ENCODE measurements around the gene CSF3.

Gene CSF3

GRCh38 chr17:40017422-40018080 lies 2.3 kb downstream of the CSF3 start:
- H3K27ac ChIP-seq (ENCODE audit: low read depth, low read length), result no peak overlapping the region

GRCh38 chr17:40018211-40019121 lies 3.2 kb downstream of the CSF3 start:
- H3K27ac ChIP-seq (ENCODE audit: low read depth, low read length), result peak overlapping the region; percentile 78; the same call in 1 of the 2 replicates
- peak overlapping the region; percentile 22; the same call in 1 of the 2 replicates for H3K4me3 ChIP-seq (ENCODE audit: low read length)

More at GRCh38 chr17:40017422-40018080, 2.3 kb downstream of the CSF3 start:
- Histone ChIP-seq H3K4me1 (ENCODE audit: insufficient read depth, low read length) (peaks cover 24% of the 10 kb centered on the region), H3K9me3 (ENCODE audit: insufficient read depth, low read depth, low read length) (no peaks in the 10 kb centered on the region), H3K27me3 (ENCODE audit: insufficient read depth, low read length) (no peaks in the 10 kb centered on the region), H3K36me3 (ENCODE audit: insufficient read depth, low read length) (peaks cover 33% of the 10 kb centered on the region), H3K9ac (ENCODE audit: low read depth, low read length) (no peak overlapping the region), H3K4me3 (ENCODE audit: low read length) (no peak overlapping the region)
- WGBS, result 70% methylated on average over 14 of the region's 15 CpGs

GRCh38 chr17:40019140-40019991 lies 4.1 kb downstream of the CSF3 start:
- Histone ChIP-seq H3K4me3 (ENCODE audit: low read length) (no peak overlapping the region), H3K27ac (ENCODE audit: low read depth, low read length) (peak overlapping the region; percentile 78; the same call in 1 of the 2 replicates), H3K9me3 (ENCODE audit: insufficient read depth, low read depth, low read length) (no peaks in the 10 kb centered on the region), H3K4me1 (ENCODE audit: insufficient read depth, low read length) (peaks cover 24% of the 10 kb centered on the region), H3K36me3 (ENCODE audit: insufficient read depth, low read length) (peaks cover 49% of the 10 kb centered on the region), H3K9ac (ENCODE audit: low read depth, low read length) (no peak overlapping the region), H3K27me3 (ENCODE audit: insufficient read depth, low read length) (no peaks in the 10 kb centered on the region)
- 83% methylated on average over 24 of the region's 24 CpGs for WGBS

More at GRCh38 chr17:40018211-40019121, 3.2 kb downstream of the CSF3 start:
- H3K4me1 ChIP-seq (ENCODE audit: insufficient read depth, low read length), result peaks cover 24% of the 10 kb centered on the region
- H3K36me3 ChIP-seq (ENCODE audit: insufficient read depth, low read length), result peaks cover 42% of the 10 kb centered on the region
- WGBS, result 47% methylated on average over 13 of the region's 15 CpGs
- H3K27me3 ChIP-seq (ENCODE audit: insufficient read depth, low read length), result no peaks in the 10 kb centered on the region
- H3K9ac ChIP-seq (ENCODE audit: low read depth, low read length), result 0 out of 2 replicates have a peak overlapping the region, but pooled peaks have one; percentile 17
- no peaks in the 10 kb centered on the region for H3K9me3 ChIP-seq (ENCODE audit: insufficient read depth, low read depth, low read length)

GRCh38 chr17:40020146-40020545 lies 4.9 kb downstream of the CSF3 start:
- H3K9me3 ChIP-seq (ENCODE audit: insufficient read depth, low read depth, low read length), result no peaks in the 10 kb centered on the region
- H3K4me1 ChIP-seq (ENCODE audit: insufficient read depth, low read length), result peaks cover 20% of the 10 kb centered on the region
- no peaks in the 10 kb centered on the region for H3K27me3 ChIP-seq (ENCODE audit: insufficient read depth, low read length)
- H3K36me3 ChIP-seq (ENCODE audit: insufficient read depth, low read length), result peaks cover 53% of the 10 kb centered on the region
- H3K4me3 ChIP-seq (ENCODE audit: low read length), result no peak overlapping the region
- WGBS, result 93% methylated on average over 13 of the region's 13 CpGs
- H3K9ac ChIP-seq (ENCODE audit: low read depth, low read length), result no peak overlapping the region
- no peak overlapping the region for H3K27ac ChIP-seq (ENCODE audit: low read depth, low read length)

GRCh38 chr17:40021451-40021971 lies 6.3 kb downstream of the CSF3 start:
- H3K27me3 ChIP-seq (ENCODE audit: insufficient read depth, low read length), result no peaks in the 10 kb centered on the region
- H3K9ac ChIP-seq (ENCODE audit: low read depth, low read length), result no peak overlapping the region
- peaks cover 66% of the 10 kb centered on the region for H3K36me3 ChIP-seq (ENCODE audit: insufficient read depth, low read length)
- H3K4me1 ChIP-seq (ENCODE audit: insufficient read depth, low read length), result peaks cover 14% of the 10 kb centered on the region
- H3K27ac ChIP-seq (ENCODE audit: low read depth, low read length), result no peak overlapping the region
- WGBS, result 90% methylated on average over 9 of the region's 9 CpGs
- H3K4me3 ChIP-seq (ENCODE audit: low read length), result no peak overlapping the region
- no peaks in the 10 kb centered on the region for H3K9me3 ChIP-seq (ENCODE audit: insufficient read depth, low read depth, low read length)

- Histone ChIP-seq H3K4me1 (ENCODE audit: insufficient read depth, low read length) (peaks cover 14% of the 10 kb centered on the region), H3K36me3 (ENCODE audit: insufficient read depth, low read length) (peaks cover 70% of the 10 kb centered on the region), H3K27me3 (ENCODE audit: insufficient read depth, low read length) (no peaks in the 10 kb centered on the region), H3K4me3 (ENCODE audit: low read length) (no peak overlapping the region), H3K9me3 (ENCODE audit: insufficient read depth, low read depth, low read length) (no peaks in the 10 kb centered on the region), H3K27ac (ENCODE audit: low read depth, low read length) (no peak overlapping the region), H3K9ac (ENCODE audit: low read depth, low read length) (no peak overlapping the region)
- 95% methylated on average over 9 of the region's 9 CpGs for WGBS
These were observed 7.3 kb downstream of the CSF3 start for GRCh38 chr17:40022497-40022896.

- 92% methylated on average over 19 of the region's 19 CpGs for WGBS
- Histone ChIP-seq H3K27me3 (ENCODE audit: insufficient read depth, low read length) (no peaks in the 10 kb centered on the region), H3K9me3 (ENCODE audit: insufficient read depth, low read depth, low read length) (no peaks in the 10 kb centered on the region), H3K27ac (ENCODE audit: low read depth, low read length) (no peak overlapping the region), H3K36me3 (ENCODE audit: insufficient read depth, low read length) (peaks cover 70% of the 10 kb centered on the region), H3K4me1 (ENCODE audit: insufficient read depth, low read length) (peaks cover 10% of the 10 kb centered on the region), H3K9ac (ENCODE audit: low read depth, low read length) (no peak overlapping the region), H3K4me3 (ENCODE audit: low read length) (no peak overlapping the region)
These were observed 7.8 kb downstream of the CSF3 start for GRCh38 chr17:40022961-40023541.

GRCh38 chr17:40023590-40024292 lies 8.5 kb downstream of the CSF3 start:
- WGBS, result 88% methylated on average over 10 of the region's 10 CpGs
- no peak overlapping the region for H3K27ac ChIP-seq (ENCODE audit: low read depth, low read length)
- peaks cover 5% of the 10 kb centered on the region for H3K4me1 ChIP-seq (ENCODE audit: insufficient read depth, low read length)
- H3K9me3 ChIP-seq (ENCODE audit: insufficient read depth, low read depth, low read length), result no peaks in the 10 kb centered on the region
- no peak overlapping the region for H3K9ac ChIP-seq (ENCODE audit: low read depth, low read length)
- H3K36me3 ChIP-seq (ENCODE audit: insufficient read depth, low read length), result peaks cover 76% of the 10 kb centered on the region
- no peak overlapping the region for H3K4me3 ChIP-seq (ENCODE audit: low read length)
- no peaks in the 10 kb centered on the region for H3K27me3 ChIP-seq (ENCODE audit: insufficient read depth, low read length)

GRCh38 chr17:40024901-40025300 lies 9.7 kb downstream of the CSF3 start:
- WGBS, result 92% methylated on average over 8 of the region's 8 CpGs
- no peaks in the 10 kb centered on the region for H3K27me3 ChIP-seq (ENCODE audit: insufficient read depth, low read length)
- H3K9me3 ChIP-seq (ENCODE audit: insufficient read depth, low read depth, low read length), result no peaks in the 10 kb centered on the region
- H3K4me1 ChIP-seq (ENCODE audit: insufficient read depth, low read length), result no peaks in the 10 kb centered on the region; the same call in 1 of the 2 replicates
- H3K9ac ChIP-seq (ENCODE audit: low read depth, low read length), result no peak overlapping the region
- H3K36me3 ChIP-seq (ENCODE audit: insufficient read depth, low read length), result peaks cover 78% of the 10 kb centered on the region
- H3K27ac ChIP-seq (ENCODE audit: low read depth, low read length), result no peak overlapping the region
- H3K4me3 ChIP-seq (ENCODE audit: low read length), result no peak overlapping the region

- WGBS, result 98% methylated on average over 2 of the region's 2 CpGs
- H3K27ac ChIP-seq (ENCODE audit: low read depth, low read length), result no peak overlapping the region
These were observed 10.3 kb downstream of the CSF3 start for GRCh38 chr17:40025559-40025958.

More at GRCh38 chr17:40025559-40025958, 10.3 kb downstream of the CSF3 start:
- no peak overlapping the region for H3K9ac ChIP-seq (ENCODE audit: low read depth, low read length)
- H3K36me3 ChIP-seq (ENCODE audit: insufficient read depth, low read length), result peaks cover 72% of the 10 kb centered on the region
- no peaks in the 10 kb centered on the region for H3K9me3 ChIP-seq (ENCODE audit: insufficient read depth, low read depth, low read length)
- no peaks in the 10 kb centered on the region; the same call in 1 of the 2 replicates for H3K4me1 ChIP-seq (ENCODE audit: insufficient read depth, low read length)
- no peaks in the 10 kb centered on the region for H3K27me3 ChIP-seq (ENCODE audit: insufficient read depth, low read length)
- H3K4me3 ChIP-seq (ENCODE audit: low read length), result no peak overlapping the region
